ENCODE measurements around the gene DHX32. TPM values are rescaled to one million over a fixed set of nuclear protein-coding genes. Genes with fewer than 3 reads are reported as not detected.
A peak's percentile ranks its signal among the peaks of the same experiment; 100 is the strongest.

DHX32 gene
- total RNA-seq, 4 donors from 2014 or later: 21.7 to 52.7 (median 37.6) TPM

- peaks cover 0 to 38% (median 2%) of the 10 kb centered on the region in 4 donors for H3K36me3 ChIP-seq
- 69 to 92% methylated on average over 4 to 11 of the region's 11 CpGs for WGBS, 2 donors (ENCODE audit: low coverage in 1 of 2)
- no peaks in the 10 kb centered on the region for H3K4me1 ChIP-seq
- H3K27ac ChIP-seq: no peak overlapping the region
- no peak for TF ChIP-seq POLR2A (IDR thresholded peaks at IDR 0.05)
- no peak for TF ChIP-seq POLR2AphosphoS5 (IDR thresholded peaks at IDR 0.05)
- intact Hi-C loops (cut with DNase I; ENCODE audit: low total_unique reads) (no loop called here), in situ Hi-C loops (cut with MboI; ENCODE audit: low pct_ligation_motif_present in 1 of 4, low pct_unique_long_range_greater_than_20kb in 1 of 4, low sequenced_read_pairs in 3 of 4) (no loop called here)
- no peak overlapping the region for H3K4me3 ChIP-seq
- peaks cover 0 to 3% of the 10 kb centered on the region in 2 donors for H3K9me3 ChIP-seq
- no peaks in the 10 kb centered on the region for H3K27me3 ChIP-seq
- DNase-seq: no peak
Observed at GRCh38 chr10:125878957-125879835, 1.9 kb downstream of the DHX32 start.

GRCh38 chr10:125871338-125871737 lies 9.8 kb downstream of the DHX32 start:
- DNase-seq: no peak
- TF ChIP-seq EP300 (IDR thresholded peaks at IDR 0.05; ENCODE audit: low read depth) (no peak), POLR2A (IDR thresholded peaks at IDR 0.05) (no peak), CTCF (IDR thresholded peaks at IDR 0.05) (no peak), POLR2AphosphoS5 (IDR thresholded peaks at IDR 0.05) (no peak)
- no peak overlapping the region for H3K4me3 ChIP-seq
- H3K9me3 ChIP-seq: no peaks in the 10 kb centered on the region
- H3K4me1 ChIP-seq: peaks cover 0 to 4% (median 0%) of the 10 kb centered on the region in 4 donors
- H3K36me3 ChIP-seq: peaks cover 0 to 16% (median 5%) of the 10 kb centered on the region in 4 donors
- intact Hi-C loops (cut with DNase I; ENCODE audit: low total_unique reads): no loop called here
- in situ Hi-C loops (cut with MboI; ENCODE audit: low pct_ligation_motif_present in 1 of 4, low pct_unique_long_range_greater_than_20kb in 1 of 4, low sequenced_read_pairs in 3 of 4): loop anchor here in 1 of 4 donors (25.0 kb wide), 1 partner anchor 641 kb away; no protein-coding TSS in a partner anchor
- H3K27me3 ChIP-seq: no peaks in the 10 kb centered on the region
- WGBS, 2 donors (ENCODE audit: low coverage in 1 of 2): 71 to 90% methylated on average over 3 to 4 of the region's 4 CpGs
- H3K27ac ChIP-seq: no peak overlapping the region

GRCh38 chr10:125868372-125868975 lies 12.6 kb downstream of the DHX32 start:
- intact Hi-C loops (cut with DNase I; ENCODE audit: low total_unique reads): no loop called here
- H3K4me1 ChIP-seq: peaks cover 0 to 4% (median 0%) of the 10 kb centered on the region in 4 donors
- H3K9me3 ChIP-seq: no peaks in the 10 kb centered on the region
- H3K27me3 ChIP-seq: no peaks in the 10 kb centered on the region
- in situ Hi-C loops (cut with MboI; ENCODE audit: low pct_ligation_motif_present in 1 of 4, low pct_unique_long_range_greater_than_20kb in 1 of 4, low sequenced_read_pairs in 3 of 4): loop anchor here in 1 of 4 donors (25.0 kb wide), 1 partner anchor 644 kb away; no protein-coding TSS in a partner anchor
- H3K27ac ChIP-seq: no peak overlapping the region
- peak; percentile 16 for DNase-seq
- 47 to 53% methylated on average over 7 of the region's 7 CpGs for WGBS, 2 donors (ENCODE audit: low coverage in 1 of 2)
- H3K36me3 ChIP-seq: peaks cover 0 to 21% (median 7%) of the 10 kb centered on the region in 4 donors
- H3K4me3 ChIP-seq: no peak overlapping the region
- TF ChIP-seq EP300 (IDR thresholded peaks at IDR 0.05; ENCODE audit: low read depth) (no peak), CTCF (IDR thresholded peaks at IDR 0.05) (peak; percentile 78 to 84 (median 82))

GRCh38 chr10:125866421-125867029 lies 14.6 kb downstream of the DHX32 start:
- TF ChIP-seq EP300 (IDR thresholded peaks at IDR 0.05; ENCODE audit: low read depth) (no peak), POLR2A (IDR thresholded peaks at IDR 0.05) (no peak), POLR2AphosphoS5 (IDR thresholded peaks at IDR 0.05) (peak in 1 of 3 donors; percentile 36)
- DNase-seq: peak; percentile 27
- in situ Hi-C loops (cut with MboI; ENCODE audit: low pct_ligation_motif_present in 1 of 4, low pct_unique_long_range_greater_than_20kb in 1 of 4, low sequenced_read_pairs in 3 of 4) (loop anchor here in 1 of 4 donors (25.0 kb wide), 1 partner anchor 646 kb away; no protein-coding TSS in a partner anchor), intact Hi-C loops (cut with DNase I; ENCODE audit: low total_unique reads) (no loop called here)
- Histone ChIP-seq H3K9me3 (no peaks in the 10 kb centered on the region), H3K36me3 (peaks cover 0 to 21% (median 7%) of the 10 kb centered on the region in 4 donors), H3K27me3 (no peaks in the 10 kb centered on the region), H3K4me1 (peaks cover 0 to 4% (median 0%) of the 10 kb centered on the region in 4 donors), H3K4me3 (no peak overlapping the region), H3K27ac (no peak overlapping the region)
- 90% methylated on average over 7 of the region's 7 CpGs; no CpG with 5 or more reads in 1 of the 2 donors for WGBS, 2 donors (ENCODE audit: low coverage in 1 of 2)

All from transverse colon (tissue), 4 donors.